Cerebellar cortex (tissue), 1 donor: ENCODE measurements around the gene GPR150.
"Not testable (repeated sequence)": the region's sequence is repeated elsewhere in the genome, so short reads cannot be mapped to it uniquely, and the experiment has no call there.

ENCODE experiments used
- DNase-seq: peaks from one replicate; pipeline ENCODE4 v3.0.0-alpha.2; 2015; ENCODE audit warnings: low spot score

The GPR150 gene

DNA sequence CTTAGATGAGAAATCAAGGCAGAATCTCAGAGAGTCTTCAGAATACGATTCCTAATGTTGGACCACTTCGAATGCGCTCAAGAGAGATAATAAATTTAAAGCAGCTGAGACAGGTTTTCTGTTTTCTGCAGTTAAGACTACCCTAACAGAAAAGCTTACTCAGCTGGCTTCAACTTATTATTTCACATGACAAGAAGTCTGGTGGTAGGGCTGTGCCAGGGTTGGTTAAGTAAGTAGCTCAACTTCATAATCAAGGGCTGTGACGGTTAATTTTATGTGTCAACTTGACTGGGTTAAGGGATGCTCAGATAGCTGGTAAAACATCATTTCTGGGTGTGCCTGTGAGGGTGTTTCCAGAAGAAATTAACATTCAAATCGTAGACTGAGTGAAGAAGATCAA, 3.8 kb downstream of the GPR150 start:
- no peak for DNase-seq

DNA sequence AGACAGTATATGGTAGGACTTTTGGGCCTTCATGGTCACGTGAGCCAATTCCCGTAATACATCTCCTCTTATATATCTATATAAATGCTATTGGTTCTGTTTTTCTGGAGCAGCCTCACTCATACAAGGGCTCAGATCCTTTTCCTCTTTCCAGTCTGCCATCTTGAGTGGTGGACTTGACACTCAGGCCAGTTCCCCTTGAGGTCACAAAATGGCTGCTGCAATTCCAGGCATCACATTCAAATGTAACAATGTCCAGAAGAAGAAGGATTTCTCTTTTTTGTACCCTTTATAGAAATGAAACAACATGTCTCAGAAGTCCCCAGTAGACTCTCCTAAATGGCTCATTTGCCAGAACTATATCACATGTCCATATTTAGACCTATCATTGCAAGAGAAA, 4.5 kb downstream of the GPR150 start:
- no peak for DNase-seq

DNA sequence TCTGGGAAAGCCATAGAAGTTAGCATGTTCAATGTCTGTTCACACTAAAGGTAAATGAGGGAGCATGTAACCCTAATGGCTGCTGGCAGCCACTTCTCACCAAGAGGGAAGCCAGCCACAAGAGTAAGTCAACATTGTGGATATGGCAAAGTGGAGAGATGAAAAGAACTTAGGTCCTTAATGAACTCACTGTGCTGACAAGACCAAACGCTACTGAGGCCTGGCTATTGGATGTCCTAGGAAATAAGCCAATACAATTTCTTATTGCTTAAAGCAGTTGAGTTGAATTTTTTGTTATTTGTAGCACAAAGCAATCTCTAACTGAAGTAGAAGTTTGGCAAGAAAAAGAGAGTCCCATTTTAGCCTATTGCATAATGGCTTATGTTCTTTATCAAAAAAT, 6.8 kb downstream of the GPR150 start:
- no peak for DNase-seq

DNA sequence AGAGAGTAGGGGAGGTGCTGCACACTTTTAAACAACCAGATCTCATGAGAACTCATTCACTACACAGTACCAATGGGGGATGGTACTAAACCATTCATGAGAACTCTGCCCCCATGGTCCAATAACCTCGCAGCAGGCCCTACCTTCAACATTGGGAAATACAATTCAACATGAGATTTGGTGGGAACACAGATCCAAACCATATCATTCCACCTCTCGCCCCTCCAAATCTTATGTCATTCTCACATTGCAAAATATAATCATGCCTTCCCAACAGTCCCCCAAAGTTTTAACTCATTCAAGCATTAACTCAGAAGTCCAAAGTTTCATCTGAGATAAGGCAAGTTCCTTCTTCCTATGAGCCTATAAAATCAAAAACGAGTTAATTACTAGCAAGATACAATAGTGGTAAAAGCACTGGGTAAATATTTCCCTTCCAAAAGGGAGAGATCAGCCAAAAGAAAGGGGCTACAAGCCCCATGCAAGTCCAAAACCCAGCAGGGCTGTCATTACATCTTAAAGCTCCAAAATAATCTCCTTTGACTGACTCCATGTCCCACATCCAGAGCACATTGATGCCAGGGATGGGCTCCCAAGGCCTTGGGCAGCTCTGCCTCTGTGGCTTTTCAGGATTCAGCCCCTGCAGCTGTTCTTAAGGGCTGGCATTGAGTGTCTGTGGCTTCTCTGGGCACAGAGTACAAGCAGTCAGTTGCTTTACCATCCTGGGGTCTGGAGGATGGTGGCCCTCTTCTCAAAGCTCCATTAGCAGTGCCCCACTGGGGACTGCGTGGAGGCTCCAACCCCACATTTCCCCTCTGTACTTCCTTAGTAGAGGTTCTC, 8.3 kb downstream of the GPR150 start:
- DNase-seq: no peak

DNA sequence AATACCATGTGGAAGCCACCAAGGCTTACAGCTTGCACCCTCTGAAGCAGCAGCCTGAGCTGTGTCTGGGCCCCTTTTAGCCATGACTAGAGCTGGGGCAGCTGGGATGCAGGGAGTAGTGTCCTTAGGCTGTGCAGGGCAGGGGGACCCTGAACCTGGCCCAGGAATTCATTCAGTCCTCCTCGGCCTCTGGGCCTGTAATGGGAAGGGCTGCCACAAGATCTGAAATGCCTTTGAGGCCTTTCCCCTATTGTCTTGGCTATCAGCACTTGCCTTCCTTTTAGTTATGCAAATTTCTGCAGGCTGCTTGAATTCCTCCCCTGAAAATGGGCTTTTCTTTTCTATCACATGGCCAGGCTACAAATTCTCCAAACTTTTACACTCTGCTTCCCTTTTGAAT, 9.0 kb downstream of the GPR150 start:
- no peak for DNase-seq

DNA sequence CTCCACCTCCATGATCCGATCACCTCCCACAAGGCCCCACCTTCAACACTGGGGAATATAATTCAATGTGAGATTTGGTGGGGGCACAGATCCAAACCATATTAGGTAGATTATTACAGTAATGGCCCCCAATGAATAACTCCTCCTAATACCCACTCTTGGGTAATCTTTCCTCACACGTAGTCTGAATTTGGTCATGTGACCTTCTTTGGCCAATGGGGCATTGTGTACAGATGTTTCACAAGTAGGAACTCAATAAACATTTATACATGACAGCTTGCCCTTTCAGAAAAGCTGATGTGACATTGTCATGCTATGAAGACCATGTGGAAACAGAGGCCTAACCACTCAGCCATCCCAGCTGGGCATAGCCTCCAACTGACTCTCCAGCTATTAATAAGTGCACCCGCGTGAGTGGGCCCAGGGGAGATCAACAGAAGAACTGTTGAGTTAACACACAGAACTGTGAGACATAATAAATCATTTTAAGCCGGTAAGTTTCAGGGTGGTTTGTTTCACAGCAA, 10.6 kb downstream of the GPR150 start:
- DNase-seq: no peak

DNA sequence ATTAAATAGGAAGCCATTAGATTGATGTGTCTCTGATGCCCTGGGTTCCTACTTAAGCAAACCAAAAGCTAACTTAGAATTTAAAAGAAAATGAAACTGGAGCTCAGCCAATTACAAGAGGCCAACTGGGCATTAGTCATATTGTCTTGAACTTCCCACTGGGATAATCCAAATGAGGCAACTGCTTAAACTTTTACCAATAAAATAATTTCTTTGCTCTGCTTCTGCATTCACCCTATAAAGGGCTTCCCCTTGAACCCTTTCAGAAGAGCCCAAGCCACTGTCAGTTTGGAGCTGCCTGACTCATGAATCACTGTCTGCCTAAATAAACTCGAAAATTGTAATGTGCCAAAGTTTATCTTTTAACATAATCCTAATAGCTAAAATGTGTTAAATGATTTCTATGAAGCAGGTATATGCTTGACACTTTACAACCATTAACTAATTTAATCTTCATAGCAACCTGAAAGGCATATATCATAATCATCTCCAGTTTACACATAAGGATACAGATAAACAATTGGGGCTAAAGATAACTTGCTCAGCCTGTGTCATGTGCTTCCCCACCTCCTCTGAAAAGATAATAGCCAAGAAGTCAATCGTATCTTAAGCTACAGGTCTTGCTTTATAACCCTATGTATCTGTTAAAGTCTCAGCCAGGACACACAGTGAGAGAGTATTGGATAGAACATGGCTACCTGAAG, 11.5 kb downstream of the GPR150 start:
- no peak for DNase-seq

DNA sequence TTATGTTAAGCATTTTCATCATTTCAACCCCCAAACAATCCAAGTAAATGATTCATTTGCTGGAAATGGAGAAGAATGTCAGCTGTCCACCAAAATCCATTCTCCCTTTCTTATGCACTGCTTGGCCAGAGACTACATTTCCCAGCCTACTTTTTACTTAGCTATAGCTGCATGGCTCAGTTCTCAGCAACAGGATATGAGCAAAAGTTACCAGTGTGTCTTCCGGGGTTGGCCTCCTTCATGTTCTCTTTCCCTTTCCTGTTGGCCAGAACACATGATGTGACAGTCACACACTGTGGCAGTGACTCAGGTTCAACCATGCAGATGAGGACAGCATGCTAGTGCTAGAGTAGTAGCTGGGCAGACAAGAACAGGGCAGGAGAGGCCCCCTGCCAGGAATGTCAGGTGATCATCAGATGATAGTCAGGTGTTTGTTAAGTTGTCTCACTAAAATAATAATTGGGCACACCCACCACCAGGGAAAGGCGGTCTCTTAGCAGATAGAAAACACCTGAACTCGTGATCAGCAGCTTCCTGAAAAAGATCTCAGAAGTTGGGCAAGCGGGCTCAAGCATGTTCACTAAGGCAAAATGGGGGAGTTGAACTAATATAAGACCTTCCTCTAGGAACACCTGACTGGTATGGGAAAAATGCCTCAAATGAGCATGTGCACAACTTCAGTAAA, 12.2 kb downstream of the GPR150 start:
- no peak for DNase-seq

DNA sequence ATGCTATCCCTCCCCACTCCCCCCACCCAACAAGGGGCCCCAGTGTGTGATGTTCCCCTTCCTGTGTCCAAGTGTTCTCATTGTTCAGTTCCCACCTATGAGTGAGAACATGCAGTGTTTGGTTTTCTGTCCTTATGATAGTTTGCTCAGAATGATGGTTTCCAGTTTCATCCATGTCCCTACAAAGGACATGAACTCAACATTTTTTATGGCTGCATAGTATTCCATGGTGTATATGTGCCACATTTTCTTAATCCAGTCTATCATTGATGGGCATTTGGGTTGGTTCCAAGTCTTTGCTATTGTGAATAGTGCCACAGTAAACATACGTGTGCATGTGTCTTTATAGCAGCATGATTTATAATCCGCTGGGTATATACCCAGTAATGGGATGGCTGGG, 13.1 kb downstream of the GPR150 start:
- not testable (repeated sequence) for DNase-seq

DNA sequence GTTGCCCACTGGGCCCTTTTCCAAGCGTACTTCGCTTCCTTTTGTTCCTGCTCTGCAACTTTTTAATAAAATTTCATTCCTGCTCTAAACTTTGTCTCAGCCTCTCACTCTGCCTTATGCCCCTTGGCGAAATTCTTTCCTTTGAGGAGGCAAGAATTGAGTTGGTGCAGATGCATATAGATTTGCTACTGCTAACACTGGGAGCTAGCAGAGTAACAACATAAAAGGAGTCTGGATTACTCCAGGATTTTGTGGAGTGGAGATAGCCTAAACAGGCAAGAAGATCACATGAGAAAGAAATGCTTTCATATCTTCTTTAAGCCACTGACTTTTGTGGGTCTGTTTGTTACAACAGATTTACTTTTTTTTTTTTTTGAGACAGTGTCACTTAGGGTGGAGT, 13.8 kb downstream of the GPR150 start:
- no peak for DNase-seq

DNA sequence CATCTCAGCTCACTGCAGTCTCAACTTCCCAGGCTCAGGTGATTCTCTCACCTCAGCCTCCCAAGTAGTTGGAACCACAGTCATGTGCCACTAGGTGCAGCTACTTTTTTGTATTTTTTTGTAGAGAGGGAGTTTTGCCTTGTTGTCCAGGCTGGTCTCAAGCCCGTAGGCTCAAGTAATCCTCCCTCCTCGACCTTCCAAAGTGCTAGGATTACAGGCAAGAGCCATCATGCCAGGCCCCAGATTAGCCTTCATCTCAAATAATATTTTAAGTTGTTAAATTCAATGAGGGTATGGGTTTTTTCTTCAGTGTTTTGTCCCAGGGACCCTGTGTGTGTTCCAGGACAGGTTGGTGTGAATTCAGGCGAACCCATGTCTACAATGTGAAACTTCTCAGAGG, 14.2 kb downstream of the GPR150 start:
- DNase-seq: no peak

DNA sequence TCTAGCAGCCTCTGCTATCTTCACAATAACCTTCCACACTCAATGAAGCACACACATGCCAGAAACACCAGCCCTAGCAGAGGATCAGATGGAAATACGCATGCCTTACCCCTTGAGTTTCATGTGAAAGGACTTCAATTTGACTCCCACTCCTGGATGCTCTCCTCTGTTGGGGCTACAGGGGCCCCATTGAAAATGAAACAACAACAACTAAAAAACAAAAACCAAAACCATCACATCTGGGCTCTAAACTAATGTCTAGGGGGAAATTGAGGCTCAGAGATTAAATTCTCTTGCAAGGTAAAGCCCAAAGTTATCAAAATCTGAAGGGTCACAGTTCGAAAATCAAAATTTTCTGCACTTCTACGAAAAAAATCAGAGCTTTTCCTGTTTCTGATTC, 18.7 kb downstream of the GPR150 start:
- no peak for DNase-seq

DNA sequence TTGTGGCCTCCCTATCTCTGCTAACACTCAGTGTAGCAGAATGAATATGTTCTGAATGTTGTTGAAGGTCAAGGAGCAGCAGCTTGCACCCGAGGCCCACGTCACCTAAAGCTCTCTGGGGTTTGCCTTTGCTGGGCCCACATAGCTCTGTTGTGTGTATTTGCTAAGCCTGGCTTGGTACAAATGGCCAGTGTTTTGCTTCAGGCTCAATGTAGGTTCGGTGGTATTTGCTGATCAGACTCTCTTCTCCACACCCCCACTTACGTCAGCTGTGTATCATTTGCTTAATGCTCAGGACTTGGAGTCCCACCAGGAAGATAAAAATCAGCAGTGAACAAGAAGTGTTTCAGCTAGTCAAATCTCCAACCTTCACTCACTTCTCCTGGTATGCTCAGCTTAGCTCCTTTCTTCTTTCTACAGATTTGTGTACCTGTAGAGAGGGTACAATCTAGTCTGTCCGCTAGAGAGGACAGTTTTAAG, 21.9 kb downstream of the GPR150 start:
- no peak for DNase-seq

DNA sequence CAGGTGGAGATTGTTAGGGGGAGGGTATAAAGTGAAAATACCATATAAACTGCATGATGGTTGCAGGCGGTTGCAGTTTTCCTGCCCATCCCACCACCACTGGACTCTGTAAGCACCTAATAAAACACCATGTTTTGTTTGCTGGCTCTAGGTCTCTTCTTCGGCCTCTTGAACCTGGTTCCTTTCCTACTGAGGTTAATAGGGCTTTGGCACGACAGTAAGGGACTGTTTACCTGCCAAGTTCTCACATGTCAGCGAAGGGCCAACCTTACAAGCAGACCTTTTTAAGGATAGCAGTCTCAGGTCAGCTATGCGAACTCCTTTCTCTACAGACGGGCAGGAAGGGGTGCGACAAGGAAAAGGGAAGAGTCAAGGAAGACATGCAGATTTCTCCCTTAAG, 23.3 kb downstream of the GPR150 start:
- no peak for DNase-seq

DNA sequence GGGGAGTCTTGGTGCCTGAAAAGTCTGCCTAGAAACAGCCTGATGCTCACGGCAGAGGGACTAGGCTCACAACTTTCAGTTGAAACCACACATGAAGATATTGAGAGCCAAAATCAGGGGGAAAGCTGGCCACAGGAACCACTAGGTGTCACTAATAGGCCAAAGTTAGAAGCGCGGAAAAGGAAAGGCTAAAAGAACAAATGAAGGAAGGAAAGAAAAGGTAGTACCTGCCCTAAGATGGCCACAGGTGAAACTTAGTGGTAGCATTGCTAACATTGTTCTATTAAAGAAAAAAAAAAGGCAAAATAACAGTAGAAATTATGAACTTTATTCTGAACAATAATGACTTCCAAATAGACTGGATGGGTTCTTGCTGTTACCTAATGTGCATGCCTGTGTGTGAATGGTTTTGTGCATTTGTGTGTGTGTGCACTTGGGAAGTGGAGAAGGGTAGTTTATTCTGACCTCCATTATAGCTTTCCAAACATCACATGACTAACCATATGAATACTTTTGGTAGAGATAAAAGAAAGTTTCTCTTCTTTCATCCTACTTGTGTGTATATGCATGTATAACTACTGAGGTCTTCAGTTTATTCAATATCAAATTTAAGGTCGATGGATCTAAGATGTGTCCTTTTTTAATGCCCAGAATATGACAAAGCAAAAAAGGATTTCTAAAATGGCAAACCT, 24.6 kb downstream of the GPR150 start:
- peak; percentile 81 for DNase-seq

DNA sequence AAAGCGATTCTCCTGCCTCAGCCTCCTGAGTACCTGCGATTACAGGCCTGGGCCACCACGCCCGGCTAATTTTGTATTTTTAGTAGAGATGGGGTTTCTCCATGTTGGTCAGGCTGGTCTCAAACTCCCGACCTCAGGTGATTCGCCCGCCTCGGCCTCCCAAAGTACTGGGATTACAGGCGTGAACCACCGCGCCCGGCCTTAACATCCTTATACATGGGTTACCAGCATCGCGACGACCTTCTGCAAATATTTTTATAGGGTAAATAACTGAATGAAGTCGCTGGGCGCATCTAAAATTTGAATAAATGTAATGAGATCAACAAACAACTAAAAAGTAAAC, 26.3 kb downstream of the GPR150 start:
- not testable (repeated sequence) for DNase-seq

DNA sequence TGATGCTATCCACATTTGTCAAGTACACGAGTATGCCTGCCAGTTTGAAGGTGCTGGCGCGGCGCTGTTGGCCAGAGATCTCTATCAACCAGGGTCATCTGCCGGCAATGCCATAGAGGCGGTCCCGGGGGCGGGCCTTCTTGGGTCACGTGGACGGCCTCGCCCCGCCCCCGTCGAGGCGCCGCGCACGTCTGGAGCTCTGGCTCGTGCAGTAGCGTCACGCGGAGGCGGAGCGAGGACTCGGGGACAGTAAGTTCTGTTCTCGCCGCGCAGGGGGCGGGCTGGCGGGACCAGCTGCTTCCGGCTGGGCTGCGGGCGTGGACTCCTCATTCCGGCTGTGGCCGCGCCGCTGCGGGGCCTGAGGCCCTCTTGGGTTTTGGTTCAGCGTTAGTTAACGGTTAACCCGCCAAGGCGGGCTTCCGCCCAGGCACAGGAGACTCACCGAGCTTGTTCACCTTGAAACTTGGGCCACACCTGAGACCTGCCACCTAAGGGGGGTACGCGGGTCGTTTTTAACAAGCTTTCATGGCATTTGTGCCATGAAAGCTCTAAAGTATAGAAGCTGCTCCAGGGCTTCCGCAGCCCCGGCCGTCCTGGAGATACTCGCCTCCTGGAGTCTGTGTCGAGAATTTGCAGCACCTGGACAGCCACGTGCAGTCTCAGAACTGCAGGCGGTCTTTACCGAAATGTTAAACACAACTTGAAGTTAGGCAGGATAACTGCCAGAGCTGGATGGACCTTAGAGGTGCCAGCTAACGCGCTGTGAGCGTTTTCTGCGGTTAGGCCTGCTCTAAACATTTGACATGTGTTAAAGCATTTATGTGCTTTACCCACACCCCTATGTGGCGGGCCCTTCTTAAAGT, 26.9 kb downstream of the GPR150 start, which contains the start of gene RFESD:
RFESD (plus strand) TSS at position 209 of the 863 bp plus-strand sequence. CDS start 5,495 bp downstream, outside the sequence.
- peak; percentile 89 for DNase-seq

DNA sequence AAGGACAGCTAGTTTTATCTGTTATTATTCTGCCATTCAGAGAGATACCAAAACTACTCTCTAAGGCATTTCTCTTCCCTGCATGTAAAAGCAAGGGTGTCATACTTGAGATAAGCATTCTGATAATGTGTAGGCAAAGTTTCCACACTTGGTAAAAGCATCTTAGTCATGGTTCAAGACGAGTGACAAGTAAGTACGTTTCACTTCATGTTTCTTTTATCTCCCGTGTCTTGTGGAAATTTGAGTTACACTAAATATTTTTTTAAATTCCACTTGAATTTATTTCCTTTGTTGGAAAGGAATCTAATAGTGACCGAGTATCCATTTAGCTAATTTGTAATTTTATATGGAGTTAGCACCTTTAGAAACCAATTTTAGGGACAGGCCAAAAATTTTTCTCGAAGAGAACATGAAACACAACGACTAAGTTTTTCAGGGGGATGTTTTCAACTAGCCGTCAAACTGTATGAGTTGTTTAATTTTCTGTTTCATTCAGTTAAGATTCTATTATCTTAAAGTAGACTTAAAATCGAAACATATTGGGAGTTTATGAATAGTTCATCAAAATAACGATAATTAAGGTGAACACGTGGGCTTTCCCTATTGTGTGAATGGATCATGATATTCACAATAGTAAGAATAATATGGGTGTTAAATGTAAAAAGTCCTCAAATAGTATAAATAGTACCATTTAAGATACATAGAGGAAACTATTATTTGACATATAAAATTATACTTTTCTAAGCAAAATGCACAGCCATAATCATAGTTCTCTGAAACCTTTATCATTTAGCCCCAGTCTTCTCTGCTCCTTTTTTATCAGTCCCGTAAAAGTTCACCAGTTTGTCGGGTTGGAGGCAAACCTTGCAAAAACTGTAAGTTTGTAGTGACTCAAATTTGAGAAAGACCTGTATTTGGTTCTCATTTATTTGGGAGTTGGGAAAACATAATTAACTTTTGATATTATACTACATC, 28.3 kb downstream of the GPR150 start:
- peak; percentile 19 for DNase-seq

DNA sequence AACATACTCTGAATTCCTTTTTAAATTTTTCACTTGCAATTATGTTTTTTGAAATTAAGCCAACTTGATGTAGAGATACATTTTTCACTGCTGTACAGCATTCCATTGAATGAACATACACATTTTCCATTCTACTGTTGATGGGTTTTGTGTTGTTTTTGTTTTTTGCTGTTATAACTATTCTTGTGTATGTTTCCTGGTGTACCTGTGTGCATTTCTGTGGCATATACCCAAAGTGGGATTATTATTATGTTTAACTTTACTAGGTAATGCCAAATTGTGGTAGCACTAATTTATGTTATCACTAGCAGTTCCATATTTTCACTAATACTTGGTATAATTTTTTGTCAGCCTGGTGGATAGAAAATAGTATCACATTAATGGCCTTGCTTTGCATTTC, 29.4 kb downstream of the GPR150 start:
- no peak for DNase-seq
